Right atrium auricular region (tissue), 2 donors: ENCODE results near the gene FAF2. TPM values are rescaled to one million over a fixed set of nuclear protein-coding genes. Genes with fewer than 3 reads are reported as not detected.

Source experiments
- DNase-seq: peaks from one replicate; pipeline ENCODE4 v3.0.0-alpha.2; 2019; ENCODE audit warnings: low spot score
- H3K27ac ChIP-seq, 2 donors: fragments of 200-600 bp; sonication (generic); 1 replicate in 1 of 2; 2 replicates in 1 of 2; pipeline ENCODE4 v1.5.1; 2016 to 2019
- H3K27me3 ChIP-seq, 2 donors: fragments of 200-600 bp; sonication (generic); one replicate each; pipeline versions ENCODE4 v1.5.1 to v1.6.0; 2017 to 2019
- H3K36me3 ChIP-seq: fragments of 200-600 bp; sonication (generic); one replicate; pipeline ENCODE4 v1.5.1; 2016
- H3K4me1 ChIP-seq, 2 donors: fragments of 200-600 bp; sonication (generic); one replicate each; pipeline versions ENCODE4 v1.5.1 to v1.6.0; 2017 to 2019
- H3K4me3 ChIP-seq, 2 donors: fragments of 200-600 bp; sonication (generic); 1 replicate in 1 of 2; 2 replicates in 1 of 2; pipeline ENCODE4 v1.5.1; 2017 to 2019; ENCODE audit warnings: mild to moderate bottlenecking in 1 of 2, moderate library complexity in 1 of 2
- H3K9me3 ChIP-seq, 2 donors: fragments of 200-600 bp; sonication (generic); one replicate each; pipeline ENCODE4 v1.5.1; 2019
- CTCF ChIP-seq, 2 donors: fragments of 200-600 bp; sonication (generic); IDR thresholded peaks; one replicate each; pipeline ENCODE4 v1.5.1; 2019; ENCODE audit warnings: antibody characterized with exemption in 2 of 2
- total RNA-seq, 2 donors: library from RNA; depleted of rRNA; stranded (reverse); fragments of >200 nt; gene quantifications; one replicate each; pipeline ENCODE4 v1.1.0, GENCODE V29; 2016

Gene FAF2
- total RNA-seq, 2 donors from 2014 or later: 14.4 to 19.5 TPM

- H3K9me3 ChIP-seq: no peaks in the 10 kb centered on the region
- H3K27me3 ChIP-seq: no peaks in the 10 kb centered on the region
- H3K27ac ChIP-seq: no peak overlapping the region
Observed at GRCh38 chr5:176507911-176508310, 59.7 kb downstream of the FAF2 start.

GRCh38 chr5:176508603-176509002 is 60.4 kb downstream of the FAF2 start:
- peaks cover 40% of the 10 kb centered on the region for H3K36me3 ChIP-seq
- TF ChIP-seq CTCF (IDR thresholded peaks at IDR 0.05): no peak
- H3K27me3 ChIP-seq: no peaks in the 10 kb centered on the region
- H3K9me3 ChIP-seq: no peaks in the 10 kb centered on the region
- H3K4me3 ChIP-seq: no peak overlapping the region
- DNase-seq: no peak
- H3K27ac ChIP-seq: no peak overlapping the region
- no peaks in the 10 kb centered on the region for H3K4me1 ChIP-seq

More at GRCh38 chr5:176507911-176508310, 59.7 kb downstream of the FAF2 start:
- no peaks in the 10 kb centered on the region for H3K4me1 ChIP-seq
- H3K36me3 ChIP-seq: peaks cover 47% of the 10 kb centered on the region
- H3K4me3 ChIP-seq: no peak overlapping the region
- TF ChIP-seq CTCF (IDR thresholded peaks at IDR 0.05): no peak
- DNase-seq: no peak

GRCh38 chr5:176513788-176514187 is 65.6 kb downstream of the FAF2 start:
- H3K4me1 ChIP-seq: no peaks in the 10 kb centered on the region
- no peak for DNase-seq
- no peak overlapping the region for H3K4me3 ChIP-seq
- H3K27me3 ChIP-seq: no peaks in the 10 kb centered on the region
- TF ChIP-seq CTCF (IDR thresholded peaks at IDR 0.05): no peak
- H3K36me3 ChIP-seq: peaks cover 10% of the 10 kb centered on the region
- H3K9me3 ChIP-seq: no peaks in the 10 kb centered on the region
- no peak overlapping the region for H3K27ac ChIP-seq

- H3K4me3 ChIP-seq: no peak overlapping the region
- H3K27ac ChIP-seq: no peak overlapping the region
- TF ChIP-seq CTCF (IDR thresholded peaks at IDR 0.05): no peak
- H3K36me3 ChIP-seq: peaks cover 5% of the 10 kb centered on the region
- no peaks in the 10 kb centered on the region for H3K27me3 ChIP-seq
- no peak for DNase-seq
- no peaks in the 10 kb centered on the region for H3K4me1 ChIP-seq
- H3K9me3 ChIP-seq: no peaks in the 10 kb centered on the region
Observed at GRCh38 chr5:176514244-176514950, 66.2 kb downstream of the FAF2 start.

- no peaks in the 10 kb centered on the region for H3K4me1 ChIP-seq
- TF ChIP-seq CTCF (IDR thresholded peaks at IDR 0.05): no peak
- DNase-seq: no peak
- no peaks in the 10 kb centered on the region for H3K36me3 ChIP-seq
- H3K27ac ChIP-seq: no peak overlapping the region
- no peak overlapping the region for H3K4me3 ChIP-seq
- H3K9me3 ChIP-seq: no peaks in the 10 kb centered on the region
- H3K27me3 ChIP-seq: no peaks in the 10 kb centered on the region
Observed at GRCh38 chr5:176515396-176515795, 67.2 kb downstream of the FAF2 start.
